B cell (primary cell): ENCODE measurements around the gene PDILT. TPM values are rescaled to one million over a fixed set of nuclear protein-coding genes. Genes with fewer than 3 reads are reported as not detected.

ENCODE experiments used
- ATAC-seq: fragments of 200-7000 bp; cut with Tn5 transposase; one replicate; pipeline ENCODE4 v1.10.0; 2021; ENCODE audit warnings: low read depth, mild to moderate bottlenecking, moderate number of reproducible peaks, moderate library complexity
- CTCF ChIA-PET: fragments of 350-600 bp; sonication (Branson Sonifier 250); formaldehyde crosslinking; loops from one replicate; lab custom pipeline; 2021; ENCODE audit warnings: antibody characterized with exemption, inconsistent platforms; lab: Charles Lee
- POLR2A ChIA-PET: fragments of 350-600 bp; sonication (Branson Sonifier 250); formaldehyde crosslinking; loops from one replicate; lab custom pipeline; 2021; ENCODE audit warnings: antibody characterized with exemption; lab: Charles Lee
- DNase-seq: peaks from one replicate; pipeline ENCODE4 v3.0.0; 2013
- H2AFZ ChIP-seq: 2 replicates; pipeline ENCODE4 v1.6.1; 2012; ENCODE audit warnings: mild to moderate bottlenecking, low read depth, low read length; ENCODE audit not compliant: insufficient read depth, poor library complexity, severe bottlenecking
- H3K27ac ChIP-seq, 2 donors: 1 replicate in 1 of 2; 2 replicates in 1 of 2; pipeline ENCODE4 v1.5.1; 2012 to 2013; ENCODE audit warnings: low read length in 2 of 2, mild to moderate bottlenecking in 2 of 2, moderate library complexity in 1 of 2
- H3K27me3 ChIP-seq, 4 experiments: fragments of 200-600 bp in 1 of 4; sonication (generic) in 1 of 4; replicated peaks in 1 of 4; 1 replicate in 2 of 4; 2 replicates in 2 of 4; pipeline versions ENCODE4 v1.6.1 to v1.7.0; 2013 to 2016; ENCODE audit warnings: low read length in 3 of 4, mild to moderate bottlenecking in 2 of 4, mixed read lengths in 1 of 4, moderate library complexity in 1 of 4; ENCODE audit not compliant: insufficient read depth in 4 of 4, control insufficient read depth in 3 of 4; ENCODE audit errors: control extremely low read depth in 1 of 4
- H3K36me3 ChIP-seq, 2 experiments: replicated peaks in 1 of 2; 1 replicate in 1 of 2; 2 replicates in 1 of 2; pipeline versions ENCODE4 v1.6.1 to v1.7.1; 2013; ENCODE audit warnings: low read length in 1 of 2; ENCODE audit not compliant: insufficient read depth in 2 of 2, control insufficient read depth in 1 of 2; ENCODE audit errors: control extremely low read depth in 1 of 2, extremely low read depth in 1 of 2
- H3K4me1 ChIP-seq, 2 donors: fragments of 200-600 bp in 1 of 2; sonication (generic) in 1 of 2; 1 replicate in 1 of 2; 2 replicates in 1 of 2; pipeline versions ENCODE4 v1.5.1 to v1.6.1; 2013 to 2017; ENCODE audit warnings: low read length in 2 of 2; ENCODE audit not compliant: control insufficient read depth in 2 of 2, insufficient read depth in 2 of 2
- H3K4me2 ChIP-seq: replicated peaks from 2 replicates; pipeline ENCODE3; 2012; ENCODE audit warnings: mild to moderate bottlenecking, low read depth, low read length; ENCODE audit not compliant: poor library complexity, severe bottlenecking
- H3K4me3 ChIP-seq, 5 experiments: fragments of 200-600 bp in 1 of 5; sonication (generic) in 1 of 5; 1 replicate in 3 of 5; 2 replicates in 2 of 5; pipeline versions ENCODE4 v1.5.1 to v1.7.0; 2011 to 2016; ENCODE audit warnings: low read length in 4 of 5, mild to moderate bottlenecking in 4 of 5, low read depth in 2 of 5, control low read depth in 1 of 5, moderate library complexity in 1 of 5; ENCODE audit not compliant: insufficient read depth in 1 of 5; ENCODE audit errors: control extremely low read depth in 1 of 5, extremely low read depth in 1 of 5
- H3K79me2 ChIP-seq: fragments of 200-600 bp; sonication (generic); one replicate; pipeline ENCODE4 v1.6.0; 2016; ENCODE audit warnings: low read length; ENCODE audit not compliant: control insufficient read depth, insufficient read depth
- H3K9ac ChIP-seq: fragments of 200-600 bp; sonication (generic); 2 replicates; pipeline ENCODE4 v1.6.1; 2017; ENCODE audit warnings: mild to moderate bottlenecking, low read length, moderate library complexity
- H3K9me3 ChIP-seq, 3 donors: one replicate each; pipeline versions ENCODE4 v1.6.1 to v1.7.1; 2013; ENCODE audit warnings: low read length in 2 of 3; ENCODE audit not compliant: control insufficient read depth in 2 of 3, insufficient read depth in 1 of 3; ENCODE audit errors: control extremely low read depth in 1 of 3
- H4K20me1 ChIP-seq: 2 replicates; pipeline ENCODE4 v1.6.0; 2012; ENCODE audit warnings: mild to moderate bottlenecking, low read length; ENCODE audit not compliant: insufficient read depth, control insufficient read depth, poor library complexity, severe bottlenecking
- H3K27ac Mint-ChIP-seq: one replicate; pipeline ENCODE4 v1.8.0; 2021; ENCODE audit warnings: mixed read lengths
- H3K27me3 Mint-ChIP-seq: one replicate; pipeline ENCODE4 v1.8.0; 2021; ENCODE audit warnings: mixed read lengths
- H3K4me1 Mint-ChIP-seq: one replicate; pipeline ENCODE4 v1.8.0; 2021; ENCODE audit warnings: mixed read lengths
- H3K4me3 Mint-ChIP-seq: one replicate; pipeline ENCODE4 v1.8.0; 2021; ENCODE audit warnings: mixed read lengths
- H3K9me3 Mint-ChIP-seq: one replicate; pipeline ENCODE4 v1.8.0; 2022; ENCODE audit warnings: mixed read lengths; ENCODE audit not compliant: insufficient read depth
- CTCF ChIP-seq: fragments of 200-600 bp; IDR thresholded peaks from one replicate; pipeline ENCODE4 v1.8.0; 2022; ENCODE audit warnings: antibody characterized with exemption, mild to moderate bottlenecking
- EZH2 ChIP-seq: IDR thresholded peaks from 2 replicates; pipeline ENCODE4 v1.6.1; 2012; ENCODE audit warnings: borderline replicate concordance, low read depth, mild to moderate bottlenecking, moderate library complexity, low read length; ENCODE audit not compliant: insufficient read depth, poor library complexity, severe bottlenecking
- WGBS: methylation state at CpG from one replicate; pipeline ENCODE4 v1.1.5; 2013; ENCODE audit warnings: missing lambda C conversion rate; ENCODE audit not compliant: insufficient coverage; 5-methylcytosine and 5-hydroxymethylcytosine counted together
- intact Hi-C: fragments of 100-400 bp; cut with micrococcal nuclease; formaldehyde crosslinking; loops from one replicate; pipeline ENCODE4 v1.10.0; 2022
- polyA plus RNA-seq: library from polyadenylated mRNA; depleted of rRNA; stranded (reverse); fragments of >200 nt; gene quantifications from 2 replicates; pipeline ENCODE4 v1.2.3, GENCODE V29; 2012
- total RNA-seq, 2 donors: library from RNA; stranded (reverse); fragments of 120-200 nt in 1 of 2; gene quantifications; 1 replicate in 1 of 2; 2 replicates in 1 of 2; pipeline versions ENCODE4 v1.2.3 to v1.2.4, GENCODE V29; 2013 to 2022

Gene PDILT
- total and polyA plus RNA-seq, 2 donors (not counting 1 experiment from before 2014, with no cell fraction given) = not detected

GRCh38 chr16:20318006-20318405 is 86.5 kb downstream of the PDILT start:
- CTCF ChIA-PET = no interaction called here
- no peak for TF ChIP-seq EZH2
- TF ChIP-seq CTCF = no peak
- Histone ChIP-seq H3K9me3 (no peaks in the 10 kb centered on the region), H3K27me3 (no peaks in the 10 kb centered on the region), H3K79me2 (no peaks in the 10 kb centered on the region), H3K4me2 (no peak overlapping the region), H3K36me3 (no peaks in the 10 kb centered on the region), H3K4me1 (no peaks in the 10 kb centered on the region), H2AFZ (no peak overlapping the region), H3K4me3 (no peak overlapping the region), H4K20me1 (no peaks in the 10 kb centered on the region), H3K27ac (no peak overlapping the region), H3K9ac (no peak overlapping the region)
- Mint-ChIP-seq H3K4me3 (no peak overlapping the region), H3K9me3 (peaks cover 3% of the 10 kb centered on the region), H3K27ac (no peak overlapping the region), H3K4me1 (no peaks in the 10 kb centered on the region), H3K27me3 (peaks cover 19% of the 10 kb centered on the region)
- intact Hi-C loops = no loop called here
- ATAC-seq (no peak), DNase-seq (no peak)
- POLR2A ChIA-PET = no interaction called here
- 84% methylated on average over 7 of the region's 7 CpGs for WGBS

GRCh38 chr16:20317117-20317516 is 87.4 kb downstream of the PDILT start:
- Histone ChIP-seq H3K9me3 (no peaks in the 10 kb centered on the region), H3K4me1 (no peaks in the 10 kb centered on the region), H3K27ac (no peak overlapping the region), H3K9ac (no peak overlapping the region), H3K4me3 (no peak overlapping the region), H4K20me1 (no peaks in the 10 kb centered on the region), H3K27me3 (no peaks in the 10 kb centered on the region), H3K36me3 (no peaks in the 10 kb centered on the region), H2AFZ (no peak overlapping the region), H3K79me2 (no peaks in the 10 kb centered on the region), H3K4me2 (no peak overlapping the region)
- peaks cover 3% of the 10 kb centered on the region for H3K9me3 Mint-ChIP-seq
- H3K27me3 Mint-ChIP-seq = peaks cover 19% of the 10 kb centered on the region
- 64% methylated on average over 5 of the region's 8 CpGs for WGBS
- CTCF ChIA-PET = no interaction called here
- no peak overlapping the region for H3K27ac Mint-ChIP-seq
- intact Hi-C loops = no loop called here
- ATAC-seq = no peak
- DNase-seq = no peak
- TF ChIP-seq CTCF = no peak
- no peak for TF ChIP-seq EZH2
- POLR2A ChIA-PET = no interaction called here
- no peak overlapping the region for H3K4me3 Mint-ChIP-seq
- no peaks in the 10 kb centered on the region for H3K4me1 Mint-ChIP-seq
